ENCODE data around the gene TCEAL9. TPM values are rescaled to one million over a fixed set of nuclear protein-coding genes. Genes with fewer than 3 reads are reported as not detected.

Gene TCEAL9
- total RNA-seq, 4 donors from 2014 or later: 55.2 to 129 (median 70.8) TPM

DNA sequence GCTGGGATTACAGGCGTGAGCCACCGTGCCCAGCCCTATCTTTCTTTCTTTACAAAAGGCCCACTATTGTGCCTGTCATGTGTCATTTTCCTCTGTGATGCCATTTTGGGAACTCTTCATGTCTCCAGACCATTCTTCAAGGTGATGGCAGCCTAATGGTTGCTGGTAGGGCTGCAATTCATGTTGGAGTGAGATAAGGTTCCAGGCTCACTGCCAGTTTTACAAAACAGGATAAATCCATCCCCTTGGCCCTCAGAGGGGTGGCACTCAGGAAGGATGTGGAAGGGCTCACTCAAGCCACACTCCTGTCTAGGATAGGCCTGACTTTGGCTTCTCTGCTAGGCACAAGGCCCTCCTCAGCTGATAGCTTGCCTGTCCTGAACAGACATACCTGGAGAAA, 3.8 kb downstream of the TCEAL9 start:
- DNase-seq (ENCODE audit: low spot score) (no peak), ATAC-seq (ENCODE audit: low FRiP score) (no peak)
- TF ChIP-seq, protein P1, sequence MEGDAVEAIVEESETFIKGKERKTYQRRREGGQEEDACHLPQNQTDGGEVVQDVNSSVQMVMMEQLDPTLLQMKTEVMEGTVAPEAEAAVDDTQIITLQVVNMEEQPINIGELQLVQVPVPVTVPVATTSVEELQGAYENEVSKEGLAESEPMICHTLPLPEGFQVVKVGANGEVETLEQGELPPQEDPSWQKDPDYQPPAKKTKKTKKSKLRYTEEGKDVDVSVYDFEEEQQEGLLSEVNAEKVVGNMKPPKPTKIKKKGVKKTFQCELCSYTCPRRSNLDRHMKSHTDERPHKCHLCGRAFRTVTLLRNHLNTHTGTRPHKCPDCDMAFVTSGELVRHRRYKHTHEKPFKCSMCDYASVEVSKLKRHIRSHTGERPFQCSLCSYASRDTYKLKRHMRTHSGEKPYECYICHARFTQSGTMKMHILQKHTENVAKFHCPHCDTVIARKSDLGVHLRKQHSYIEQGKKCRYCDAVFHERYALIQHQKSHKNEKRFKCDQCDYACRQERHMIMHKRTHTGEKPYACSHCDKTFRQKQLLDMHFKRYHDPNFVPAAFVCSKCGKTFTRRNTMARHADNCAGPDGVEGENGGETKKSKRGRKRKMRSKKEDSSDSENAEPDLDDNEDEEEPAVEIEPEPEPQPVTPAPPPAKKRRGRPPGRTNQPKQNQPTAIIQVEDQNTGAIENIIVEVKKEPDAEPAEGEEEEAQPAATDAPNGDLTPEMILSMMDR (IDR thresholded peaks at IDR 0.05): no peak

DNA sequence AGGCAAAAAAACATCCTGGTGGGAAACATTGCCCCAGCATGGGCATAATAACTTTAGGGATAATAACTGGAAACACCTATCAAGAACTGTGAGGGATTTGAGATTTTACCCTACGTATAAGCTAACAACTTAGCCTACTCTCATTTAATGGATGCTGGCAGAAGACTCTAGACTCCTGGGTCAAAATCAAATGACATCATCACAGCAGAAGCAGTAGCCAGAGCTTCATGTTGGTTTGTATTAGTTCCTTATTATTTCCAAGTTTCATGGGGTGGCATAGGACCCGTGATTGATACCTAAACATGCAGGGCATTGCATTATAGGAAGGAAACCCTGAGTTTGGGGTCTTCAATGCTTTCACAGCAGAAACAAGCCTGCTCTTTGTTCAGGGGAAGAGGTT, 4.6 kb downstream of the TCEAL9 start:
- DNase-seq (ENCODE audit: low spot score) (no peak), ATAC-seq (ENCODE audit: low FRiP score) (no peak)
- TF ChIP-seq, protein P1 (IDR thresholded peaks at IDR 0.05): no peak

DNA sequence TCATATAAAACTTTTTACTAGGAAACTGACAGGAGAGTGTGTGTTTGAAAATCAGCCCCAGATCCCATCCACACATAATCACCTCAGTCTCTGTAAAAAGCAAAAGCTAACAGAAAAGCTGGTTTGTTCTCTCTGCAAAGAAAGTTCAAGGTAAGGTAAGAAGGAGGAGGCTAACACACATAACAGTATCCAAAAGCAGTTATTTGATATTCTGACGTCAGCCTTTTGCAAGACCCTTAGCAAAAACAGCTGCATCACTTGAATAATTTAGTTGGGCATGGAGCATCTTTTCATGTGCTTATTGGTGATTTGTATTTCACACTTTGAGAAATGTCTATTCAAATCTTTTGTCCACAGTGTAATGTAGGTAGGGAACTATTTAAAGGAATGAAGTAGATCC, 5.5 kb downstream of the TCEAL9 start:
- DNase-seq (ENCODE audit: low spot score) (no peak), ATAC-seq (ENCODE audit: low FRiP score) (no peak)
- TF ChIP-seq, protein P1 (IDR thresholded peaks at IDR 0.05): no peak

DNA sequence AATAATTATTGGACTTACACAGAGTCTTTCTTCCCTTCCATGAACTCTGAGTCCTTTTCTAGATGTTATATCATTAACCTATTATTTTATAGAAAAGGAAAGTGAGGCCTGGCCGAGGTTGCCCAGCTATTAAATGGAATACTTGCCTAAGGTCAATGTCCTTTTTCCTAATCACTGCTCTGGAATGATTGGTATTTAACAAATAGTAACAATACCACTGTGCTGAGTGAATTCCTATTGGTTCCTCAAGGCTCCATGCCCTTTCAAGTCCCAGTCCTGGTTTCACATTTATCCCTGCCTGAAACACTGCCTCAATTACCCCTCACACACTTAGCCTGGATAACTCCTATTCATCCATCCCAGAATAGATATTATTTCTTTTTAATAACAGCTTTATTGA, 6.2 kb downstream of the TCEAL9 start:
- DNase-seq (ENCODE audit: low spot score) (no peak), ATAC-seq (ENCODE audit: low FRiP score) (no peak)
- TF ChIP-seq, protein P1 (IDR thresholded peaks at IDR 0.05): no peak

DNA sequence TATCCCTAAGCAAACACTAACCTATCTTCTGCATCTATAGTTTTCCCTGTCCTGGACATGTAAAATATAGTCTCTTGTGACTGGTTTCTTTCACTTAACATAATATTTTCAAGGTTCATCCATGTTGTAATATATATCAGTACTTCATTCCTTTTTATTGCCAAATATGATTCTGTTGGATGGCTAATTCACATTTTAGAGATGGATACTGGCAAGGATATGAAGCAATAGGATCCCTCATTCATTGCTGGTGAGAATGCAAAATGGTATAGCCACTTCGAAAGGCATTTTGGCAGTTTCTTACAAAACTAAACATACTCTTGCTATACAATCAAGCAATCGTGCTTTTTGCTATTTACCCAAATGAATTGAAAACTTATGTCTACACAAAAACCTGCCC, 6.7 kb downstream of the TCEAL9 start:
- no peak for ATAC-seq (ENCODE audit: low FRiP score)
- TF ChIP-seq, protein P1 (IDR thresholded peaks at IDR 0.05): no peak

DNA sequence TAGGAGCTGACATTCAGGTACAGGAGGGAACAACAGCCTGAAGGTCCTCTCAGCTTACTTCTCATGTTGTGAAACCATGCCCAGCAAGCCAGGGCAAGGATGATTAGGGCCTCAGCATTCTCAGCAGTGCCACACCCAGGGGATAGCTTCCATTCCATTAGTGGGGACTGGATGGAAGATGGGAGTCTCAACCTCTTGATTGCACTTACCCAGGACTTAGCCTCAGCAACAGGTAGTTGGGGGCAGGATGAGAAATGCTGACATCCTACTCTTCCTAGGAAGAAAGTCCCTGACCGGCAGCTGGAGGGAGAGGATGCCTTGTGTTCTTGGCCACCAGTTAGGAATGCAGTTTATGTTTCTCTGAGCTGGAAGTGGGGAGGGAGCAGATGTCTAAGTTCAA, 11.2 kb downstream of the TCEAL9 start:
- no peak for DNase-seq (ENCODE audit: low spot score)
- no peak for ATAC-seq (ENCODE audit: low FRiP score)
- TF ChIP-seq, protein P1 (IDR thresholded peaks at IDR 0.05): no peak

More for the DNA sequence above, 6.7 kb downstream of the TCEAL9 start:
- no peak for DNase-seq (ENCODE audit: low spot score)

DNA sequence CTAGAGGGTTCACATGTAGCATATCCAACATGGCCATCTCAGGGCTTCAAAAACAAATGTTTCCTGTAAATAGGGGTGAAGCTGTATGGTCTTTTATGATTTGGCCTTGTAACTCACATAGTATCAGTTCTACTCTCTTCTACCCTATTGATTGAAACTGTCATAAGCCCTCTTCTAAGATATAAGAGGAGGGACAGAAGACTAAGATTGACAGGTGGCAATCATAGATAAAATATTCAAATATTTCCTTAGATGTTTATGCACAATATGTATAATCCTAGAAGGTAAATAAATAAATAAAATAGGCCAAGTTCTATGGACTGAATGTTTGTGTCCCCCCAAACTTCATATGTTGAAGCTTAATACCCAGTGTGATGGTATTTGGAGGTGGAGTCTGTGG, 13.2 kb downstream of the TCEAL9 start:
- DNase-seq (ENCODE audit: low spot score) (no peak), ATAC-seq (ENCODE audit: low FRiP score) (no peak)
- TF ChIP-seq, protein P1 (IDR thresholded peaks at IDR 0.05): no peak
